ENCODE measurements around the gene PDZRN4. TPM values are rescaled to one million over a fixed set of nuclear protein-coding genes. Genes with fewer than 3 reads are reported as not detected.

Gene PDZRN4
- total and polyA plus RNA-seq, 5 donors from 2014 or later: not detected

DNA sequence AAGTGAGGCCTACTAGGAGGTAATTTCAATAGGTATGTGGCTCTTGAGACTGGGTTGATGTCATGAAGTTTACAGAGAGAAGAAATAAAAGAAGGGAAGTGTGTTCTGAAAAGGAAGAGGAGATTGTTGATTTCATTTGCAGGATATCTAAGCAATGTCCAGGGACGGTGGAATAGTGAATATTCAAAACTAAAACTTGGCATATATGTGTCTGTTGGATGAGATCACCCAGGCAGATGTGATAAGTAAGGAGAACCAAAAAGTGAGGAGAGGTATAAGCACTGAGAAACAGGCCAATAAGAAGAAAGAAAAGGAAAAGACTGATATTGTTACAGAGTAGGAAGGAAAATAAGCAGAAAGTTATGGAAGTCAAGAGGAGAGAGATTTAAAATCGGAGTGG is 255.6 kb downstream of the PDZRN4 start:
- no peaks in the 10 kb centered on the region for H3K9me3 ChIP-seq (ENCODE audit: control insufficient read depth in 2 of 2, low read length in 2 of 2)
- no peak overlapping the region for H3K27ac ChIP-seq (ENCODE audit: insufficient read depth, low read length, poor library complexity, severe bottlenecking)
- no peak overlapping the region for H3K27ac Mint-ChIP-seq
- DNase-seq (no peak), ATAC-seq (ENCODE audit: low read depth in 2 of 2) (no peak)
- H3K4me1 ChIP-seq (ENCODE audit: control insufficient read depth, insufficient read depth, low read length, poor library complexity, severe bottlenecking): no peaks in the 10 kb centered on the region
- H3K36me3 Mint-ChIP-seq: no peaks in the 10 kb centered on the region
- H3K27me3 Mint-ChIP-seq: no peaks in the 10 kb centered on the region
- H3K4me3 Mint-ChIP-seq: no peak overlapping the region
- H3K9me3 Mint-ChIP-seq: peaks cover 0 to 4% (median 0%) of the 10 kb centered on the region in 7 donors
- no peaks in the 10 kb centered on the region for H3K4me1 Mint-ChIP-seq
- no peak overlapping the region for H3K4me3 ChIP-seq (ENCODE audit: low read depth, low read length)
- no peaks in the 10 kb centered on the region for H3K27me3 ChIP-seq (ENCODE audit: control insufficient read depth, insufficient read depth, low read length)
- no peaks in the 10 kb centered on the region for H3K36me3 ChIP-seq (ENCODE audit: control insufficient read depth, insufficient read depth, low read length)

DNA sequence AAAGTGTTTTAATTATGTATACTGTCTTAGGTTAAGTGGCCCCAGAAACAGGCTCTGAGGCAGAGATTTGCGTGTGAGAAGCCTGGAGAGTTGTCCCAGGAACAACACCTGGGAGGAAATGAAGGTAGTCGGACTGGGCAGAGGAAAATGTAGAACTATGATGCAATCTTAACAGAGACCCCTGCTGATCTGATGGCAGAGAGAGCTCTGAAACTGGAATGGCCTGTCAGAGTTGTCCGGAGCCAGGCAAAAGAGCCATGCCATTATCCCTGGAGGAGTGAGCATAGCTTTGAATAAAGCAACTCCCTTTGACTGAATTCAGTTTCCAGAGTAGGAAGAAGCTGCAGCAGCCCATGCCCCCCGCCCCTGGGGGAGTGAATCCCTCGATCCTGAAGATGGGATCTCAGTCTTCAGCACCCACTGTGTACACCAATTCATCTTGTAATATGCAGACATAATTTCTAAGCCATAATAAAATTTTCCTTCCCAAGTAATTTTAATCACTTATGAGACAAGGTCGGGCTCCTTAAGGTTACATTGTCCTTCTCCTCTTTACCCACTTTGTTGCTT is 264.8 kb downstream of the PDZRN4 start:
- H3K27me3 ChIP-seq (ENCODE audit: control insufficient read depth, insufficient read depth, low read length): no peaks in the 10 kb centered on the region
- Mint-ChIP-seq H3K9me3 (peaks cover 0 to 8% (median 0%) of the 10 kb centered on the region in 7 donors), H3K27me3 (no peaks in the 10 kb centered on the region), H3K27ac (no peak overlapping the region), H3K36me3 (no peaks in the 10 kb centered on the region), H3K4me1 (no peaks in the 10 kb centered on the region), H3K4me3 (no peak overlapping the region)
- no peak overlapping the region for H3K4me3 ChIP-seq (ENCODE audit: low read depth, low read length)
- DNase-seq: no peak
- ATAC-seq (ENCODE audit: low read depth in 2 of 2): no peak
- H3K9me3 ChIP-seq (ENCODE audit: control insufficient read depth in 2 of 2, low read length in 2 of 2): no peaks in the 10 kb centered on the region
- no peaks in the 10 kb centered on the region for H3K36me3 ChIP-seq (ENCODE audit: control insufficient read depth, insufficient read depth, low read length)
- no peak overlapping the region for H3K27ac ChIP-seq (ENCODE audit: insufficient read depth, low read length, poor library complexity, severe bottlenecking)
- H3K4me1 ChIP-seq (ENCODE audit: control insufficient read depth, insufficient read depth, low read length, poor library complexity, severe bottlenecking): no peaks in the 10 kb centered on the region

DNA sequence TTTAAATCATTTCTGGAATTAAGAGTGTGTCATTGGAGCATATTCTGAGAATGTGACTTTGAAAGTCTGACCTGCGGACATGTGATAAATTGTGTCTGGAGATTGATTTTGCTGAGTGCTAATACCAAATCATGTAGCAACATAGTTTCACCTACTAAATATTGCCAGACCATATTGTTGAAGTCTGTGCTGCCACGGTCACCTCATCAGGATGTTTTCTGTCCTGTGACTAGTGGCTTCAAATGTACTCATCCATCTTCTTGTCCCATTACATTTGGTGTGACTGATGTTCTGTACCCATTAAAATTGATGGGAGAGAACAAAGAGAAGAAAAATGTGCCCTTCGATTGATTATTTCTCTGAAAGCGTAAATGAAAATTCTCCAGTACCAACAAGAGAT is 265.3 kb downstream of the PDZRN4 start:
- no peak for ATAC-seq (ENCODE audit: low read depth in 2 of 2)
- H3K36me3 Mint-ChIP-seq: no peaks in the 10 kb centered on the region
- H3K9me3 ChIP-seq (ENCODE audit: control insufficient read depth in 2 of 2, low read length in 2 of 2): no peaks in the 10 kb centered on the region

DNA sequence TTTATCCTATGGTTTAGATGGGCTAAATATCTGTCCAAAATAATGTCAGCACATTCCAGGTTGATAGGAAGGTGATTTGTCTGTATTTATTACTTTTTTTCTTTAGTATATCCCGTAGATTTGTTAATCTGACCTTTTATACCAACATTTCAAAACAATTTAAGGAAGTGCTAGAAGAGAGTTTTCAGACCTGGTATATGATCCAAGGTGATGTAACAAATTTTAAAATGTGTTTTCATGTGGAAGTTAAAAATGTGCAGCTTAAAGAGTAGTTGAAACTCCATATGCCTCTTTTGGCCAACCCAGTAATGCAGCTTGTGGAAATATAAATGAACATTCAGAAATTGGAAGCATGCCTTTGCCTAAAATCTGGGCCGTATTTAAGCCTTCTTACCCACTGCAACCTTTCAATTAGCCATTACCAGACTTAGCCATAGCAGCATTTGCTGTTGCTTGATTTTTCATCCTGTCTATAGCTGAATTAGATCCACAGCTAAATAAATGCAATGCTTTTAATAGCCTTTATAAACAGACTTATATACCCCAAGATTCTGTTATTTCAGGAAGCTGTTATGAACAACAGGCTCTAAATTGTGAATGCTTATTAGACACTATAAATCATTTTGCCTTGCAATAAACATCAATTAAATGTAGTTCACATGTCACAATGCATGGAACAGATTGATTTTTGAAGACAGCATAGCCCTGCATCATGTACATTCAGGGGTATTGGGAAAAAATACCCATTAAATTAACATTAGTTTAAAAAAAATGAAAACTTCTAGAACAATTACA is 271.2 kb downstream of the PDZRN4 start:
- H3K27ac ChIP-seq (ENCODE audit: insufficient read depth, low read length, poor library complexity, severe bottlenecking): no peak overlapping the region
- Mint-ChIP-seq H3K4me1 (no peaks in the 10 kb centered on the region), H3K27me3 (no peaks in the 10 kb centered on the region), H3K9me3 (peaks cover 0 to 5% (median 0%) of the 10 kb centered on the region in 7 donors), H3K27ac (no peak overlapping the region), H3K4me3 (no peak overlapping the region), H3K36me3 (no peaks in the 10 kb centered on the region)
- DNase-seq (no peak), ATAC-seq (ENCODE audit: low read depth in 2 of 2) (no peak)
- H3K4me3 ChIP-seq (ENCODE audit: low read depth, low read length): no peak overlapping the region
- H3K4me1 ChIP-seq (ENCODE audit: control insufficient read depth, insufficient read depth, low read length, poor library complexity, severe bottlenecking): no peaks in the 10 kb centered on the region
- H3K36me3 ChIP-seq (ENCODE audit: control insufficient read depth, insufficient read depth, low read length): no peaks in the 10 kb centered on the region
- H3K9me3 ChIP-seq (ENCODE audit: control insufficient read depth in 2 of 2, low read length in 2 of 2): no peaks in the 10 kb centered on the region
- no peaks in the 10 kb centered on the region for H3K27me3 ChIP-seq (ENCODE audit: control insufficient read depth, insufficient read depth, low read length)

More for the DNA sequence above, 265.3 kb downstream of the PDZRN4 start:
- H3K27ac ChIP-seq (ENCODE audit: insufficient read depth, low read length, poor library complexity, severe bottlenecking): no peak overlapping the region
- DNase-seq: no peak
- no peak overlapping the region for H3K4me3 Mint-ChIP-seq
- H3K36me3 ChIP-seq (ENCODE audit: control insufficient read depth, insufficient read depth, low read length): no peaks in the 10 kb centered on the region
- no peaks in the 10 kb centered on the region for H3K4me1 ChIP-seq (ENCODE audit: control insufficient read depth, insufficient read depth, low read length, poor library complexity, severe bottlenecking)
- peaks cover 0 to 8% (median 0%) of the 10 kb centered on the region in 7 donors for H3K9me3 Mint-ChIP-seq
- H3K27me3 Mint-ChIP-seq: no peaks in the 10 kb centered on the region
- H3K27me3 ChIP-seq (ENCODE audit: control insufficient read depth, insufficient read depth, low read length): no peaks in the 10 kb centered on the region
- no peak overlapping the region for H3K4me3 ChIP-seq (ENCODE audit: low read depth, low read length)
- H3K27ac Mint-ChIP-seq: no peak overlapping the region
- H3K4me1 Mint-ChIP-seq: no peaks in the 10 kb centered on the region

DNA sequence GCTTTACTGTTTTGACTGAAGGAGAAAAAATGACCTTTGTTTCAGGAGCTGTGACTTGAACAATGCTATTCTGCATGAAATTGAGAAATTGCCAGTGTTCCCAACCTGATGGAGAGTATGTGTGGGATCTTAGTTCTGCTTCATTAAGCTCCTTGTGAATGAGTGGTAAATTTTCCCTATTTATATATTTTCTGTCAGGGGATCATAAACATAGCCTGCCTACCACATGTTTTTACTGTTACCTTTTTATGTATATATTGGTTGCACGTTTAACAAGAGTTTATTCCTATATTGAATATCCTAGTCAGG is 271.7 kb downstream of the PDZRN4 start:
- H3K4me3 Mint-ChIP-seq: no peak overlapping the region
- Histone ChIP-seq H3K27me3 (ENCODE audit: control insufficient read depth, insufficient read depth, low read length) (no peaks in the 10 kb centered on the region), H3K36me3 (ENCODE audit: control insufficient read depth, insufficient read depth, low read length) (no peaks in the 10 kb centered on the region), H3K4me1 (ENCODE audit: control insufficient read depth, insufficient read depth, low read length, poor library complexity, severe bottlenecking) (no peaks in the 10 kb centered on the region), H3K9me3 (ENCODE audit: control insufficient read depth in 2 of 2, low read length in 2 of 2) (no peaks in the 10 kb centered on the region), H3K4me3 (ENCODE audit: low read depth, low read length) (no peak overlapping the region), H3K27ac (ENCODE audit: insufficient read depth, low read length, poor library complexity, severe bottlenecking) (no peak overlapping the region)
- no peaks in the 10 kb centered on the region for H3K27me3 Mint-ChIP-seq
- DNase-seq (no peak), ATAC-seq (ENCODE audit: low read depth in 2 of 2) (no peak)
- H3K36me3 Mint-ChIP-seq: no peaks in the 10 kb centered on the region
- H3K4me1 Mint-ChIP-seq: no peaks in the 10 kb centered on the region
- H3K27ac Mint-ChIP-seq: no peak overlapping the region
- peaks cover 0 to 4% (median 0%) of the 10 kb centered on the region in 7 donors for H3K9me3 Mint-ChIP-seq

DNA sequence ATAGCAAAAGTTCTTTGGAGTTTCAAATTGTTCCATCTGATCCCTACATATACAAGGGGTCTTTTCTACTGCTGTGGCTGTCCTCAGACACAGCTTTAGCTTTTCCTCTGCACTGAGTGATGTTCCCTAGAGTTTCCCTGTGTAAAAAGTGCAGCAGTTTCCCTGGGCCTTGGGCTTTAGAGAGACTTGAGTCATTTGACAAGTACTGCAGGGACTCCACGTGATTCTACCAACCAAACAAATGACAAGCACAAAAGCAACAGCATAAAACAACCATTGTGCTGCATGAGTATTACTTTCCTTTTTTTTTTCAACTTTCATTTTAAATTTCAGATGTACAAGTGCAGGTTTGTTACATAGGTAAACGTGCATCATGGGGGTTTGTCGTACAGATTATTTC is 272.8 kb downstream of the PDZRN4 start:
- no peak overlapping the region for H3K4me3 ChIP-seq (ENCODE audit: low read depth, low read length)
- H3K4me1 ChIP-seq (ENCODE audit: control insufficient read depth, insufficient read depth, low read length, poor library complexity, severe bottlenecking): no peaks in the 10 kb centered on the region
- peaks cover 0 to 4% (median 0%) of the 10 kb centered on the region in 7 donors for H3K9me3 Mint-ChIP-seq
- no peak overlapping the region for H3K4me3 Mint-ChIP-seq
- H3K27me3 ChIP-seq (ENCODE audit: control insufficient read depth, insufficient read depth, low read length): no peaks in the 10 kb centered on the region
- DNase-seq (no peak), ATAC-seq (ENCODE audit: low read depth in 2 of 2) (no peak)
- no peak overlapping the region for H3K27ac Mint-ChIP-seq
- no peaks in the 10 kb centered on the region for H3K4me1 Mint-ChIP-seq
- H3K9me3 ChIP-seq (ENCODE audit: control insufficient read depth in 2 of 2, low read length in 2 of 2): no peaks in the 10 kb centered on the region
- H3K36me3 Mint-ChIP-seq: no peaks in the 10 kb centered on the region
- H3K27ac ChIP-seq (ENCODE audit: insufficient read depth, low read length, poor library complexity, severe bottlenecking): no peak overlapping the region
- H3K27me3 Mint-ChIP-seq: no peaks in the 10 kb centered on the region
- no peaks in the 10 kb centered on the region for H3K36me3 ChIP-seq (ENCODE audit: control insufficient read depth, insufficient read depth, low read length)

DNA sequence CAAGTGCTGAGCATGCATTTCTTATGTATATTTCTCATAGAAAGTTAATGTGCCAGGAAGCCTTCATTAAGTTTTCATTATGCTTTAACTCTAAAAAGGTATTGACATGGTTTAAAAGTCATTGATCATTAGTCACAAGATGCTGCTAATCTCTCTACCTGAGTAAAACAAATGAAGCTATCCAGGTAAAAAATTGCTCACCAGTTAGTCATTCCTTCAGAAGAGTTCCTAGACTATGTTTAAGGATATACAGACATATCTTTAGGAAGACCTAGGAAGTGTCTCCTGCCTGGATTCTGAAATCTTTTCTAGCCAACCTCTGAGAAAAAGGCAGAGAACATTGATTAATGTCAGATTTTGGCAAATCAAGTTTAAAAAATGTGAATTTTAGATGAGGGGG is 274.2 kb downstream of the PDZRN4 start:
- H3K27ac Mint-ChIP-seq: no peak overlapping the region
- no peaks in the 10 kb centered on the region for H3K4me1 Mint-ChIP-seq
- Histone ChIP-seq H3K27me3 (ENCODE audit: control insufficient read depth, insufficient read depth, low read length) (no peaks in the 10 kb centered on the region), H3K4me1 (ENCODE audit: control insufficient read depth, insufficient read depth, low read length, poor library complexity, severe bottlenecking) (no peaks in the 10 kb centered on the region), H3K4me3 (ENCODE audit: low read depth, low read length) (no peak overlapping the region), H3K27ac (ENCODE audit: insufficient read depth, low read length, poor library complexity, severe bottlenecking) (no peak overlapping the region), H3K36me3 (ENCODE audit: control insufficient read depth, insufficient read depth, low read length) (no peaks in the 10 kb centered on the region), H3K9me3 (ENCODE audit: control insufficient read depth in 2 of 2, low read length in 2 of 2) (no peaks in the 10 kb centered on the region)
- H3K9me3 Mint-ChIP-seq: peaks cover 0 to 4% (median 0%) of the 10 kb centered on the region in 7 donors
- DNase-seq: no peak
- H3K27me3 Mint-ChIP-seq: no peaks in the 10 kb centered on the region
- no peak overlapping the region for H3K4me3 Mint-ChIP-seq
- H3K36me3 Mint-ChIP-seq: no peaks in the 10 kb centered on the region
- no peak for ATAC-seq (ENCODE audit: low read depth in 2 of 2)

DNA sequence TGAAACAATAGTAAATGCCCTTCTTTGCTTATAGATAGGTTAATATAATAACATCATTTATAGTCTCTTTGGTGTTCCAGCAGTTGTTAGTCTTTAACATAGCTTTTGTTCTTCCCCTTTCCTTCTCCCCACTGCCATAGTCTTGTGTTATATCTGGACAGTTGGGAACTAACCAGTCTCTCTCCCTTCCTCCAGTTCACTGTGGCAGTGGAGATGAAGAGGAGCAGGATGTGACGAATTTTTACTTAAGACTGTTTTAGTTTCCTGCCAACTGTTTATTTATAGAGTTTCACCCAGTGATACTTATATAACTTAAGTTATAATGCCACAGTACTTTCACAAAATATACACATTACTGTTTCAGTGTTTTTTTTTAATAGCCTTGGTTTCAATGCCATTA is 277.4 kb downstream of the PDZRN4 start:
- H3K9me3 Mint-ChIP-seq: peaks cover 0 to 4% (median 0%) of the 10 kb centered on the region in 7 donors
- H3K4me1 ChIP-seq (ENCODE audit: control insufficient read depth, insufficient read depth, low read length, poor library complexity, severe bottlenecking): no peaks in the 10 kb centered on the region
- no peak overlapping the region for H3K4me3 Mint-ChIP-seq
- H3K27ac Mint-ChIP-seq: no peak overlapping the region
- no peaks in the 10 kb centered on the region for H3K36me3 Mint-ChIP-seq
- no peaks in the 10 kb centered on the region for H3K36me3 ChIP-seq (ENCODE audit: control insufficient read depth, insufficient read depth, low read length)
- DNase-seq: no peak
- H3K27ac ChIP-seq (ENCODE audit: insufficient read depth, low read length, poor library complexity, severe bottlenecking): no peak overlapping the region
- H3K9me3 ChIP-seq (ENCODE audit: control insufficient read depth in 2 of 2, low read length in 2 of 2): no peaks in the 10 kb centered on the region
- no peaks in the 10 kb centered on the region for H3K4me1 Mint-ChIP-seq
- no peaks in the 10 kb centered on the region for H3K27me3 ChIP-seq (ENCODE audit: control insufficient read depth, insufficient read depth, low read length)
- ATAC-seq (ENCODE audit: low read depth in 2 of 2): no peak
- no peak overlapping the region for H3K4me3 ChIP-seq (ENCODE audit: low read depth, low read length)
- H3K27me3 Mint-ChIP-seq: no peaks in the 10 kb centered on the region

All from CD4-positive, CD25-positive, alpha-beta regulatory T cell (primary cell).